HepG2 (cell line): ENCODE results near the gene KIAA1191. TPM values are rescaled to one million over a fixed set of nuclear protein-coding genes. Genes with fewer than 3 reads are reported as not detected.

ENCODE experiments used
- ATAC-seq: fragments of 200-7000 bp; cut with Tn5 transposase; 3 replicates; pipeline ENCODE4 v1.9.1; 2020; ENCODE audit warnings: mild to moderate bottlenecking, moderate library complexity
- BruUV-seq: library from RNA; stranded (reverse); fragments of 400-500 nt; replicated peaks from 2 replicates; lab custom pipeline; 2021; lab: Mats Ljungman, UMichigan
- CTCF ChIA-PET: fragments of 300-600 bp; formaldehyde crosslinking; extraction: SDS; loops from one replicate; lab custom pipeline; 2021; ENCODE audit warnings: low total read pairs, inconsistent platforms, low intra/inter-chr PET ratio; lab: Yijun Ruan, JAX
- POLR2A ChIA-PET: fragments of 350-600 bp; sonication (Branson Sonifier 250); formaldehyde crosslinking; loops from one replicate; lab custom pipeline; 2020; ENCODE audit warnings: antibody characterized with exemption, inconsistent platforms; lab: Yijun Ruan, JAX
- DNase-seq: peaks from one replicate; pipeline ENCODE4 v3.0.0-alpha.2; 2015; ENCODE audit warnings: low spot score
- FAIRE-seq: peaks from 3 replicates; lab custom pipeline; 2011; peaks lifted over from hg19 to GRCh38; lab: Jason Lieb, UNC
- H2AFZ ChIP-seq: one replicate; pipeline ENCODE4 v1.6.1; 2011; ENCODE audit warnings: low read length, inconsistent platforms
- H3K27ac ChIP-seq: fragments of 300-600 bp; 3 replicates; pipeline ENCODE4 v1.8.0; 2011; ENCODE audit warnings: mixed run types, mild to moderate bottlenecking, mixed read lengths, low read length, inconsistent platforms; ENCODE audit not compliant: insufficient read depth; ENCODE audit errors: extremely low read length
- H3K27me3 ChIP-seq, 2 experiments: fragments of 200-600 bp in 1 of 2; 2 replicates in 1 of 2; 3 replicates in 1 of 2; pipeline versions ENCODE4 v1.6.0 to v1.8.0; 2011; ENCODE audit warnings: low read length in 2 of 2, mild to moderate bottlenecking in 2 of 2, moderate library complexity in 2 of 2, inconsistent platforms in 1 of 2; ENCODE audit not compliant: insufficient read depth in 2 of 2, control insufficient read depth in 1 of 2
- H3K36me3 ChIP-seq, 2 experiments: fragments of 200-600 bp in 1 of 2; replicated peaks in 1 of 2; 2 replicates in 1 of 2; 3 replicates in 1 of 2; pipeline versions ENCODE4 v1.5.1 to v1.8.0; 2011; ENCODE audit warnings: low read length in 2 of 2, inconsistent platforms in 1 of 2; ENCODE audit not compliant: insufficient read depth in 2 of 2, control insufficient read depth in 1 of 2
- H3K4me1 ChIP-seq: 2 replicates; pipeline ENCODE4 v1.5.1; 2012; ENCODE audit warnings: low read length, inconsistent platforms; ENCODE audit not compliant: insufficient read depth
- H3K4me2 ChIP-seq: 2 replicates; pipeline ENCODE4 v1.6.0; 2011; ENCODE audit warnings: low read depth, low read length, inconsistent platforms
- H3K4me3 ChIP-seq, 3 experiments: fragments of 200-600 bp in 1 of 3; sonication (generic), shearing (Covaris generic) in 1 of 3; replicated peaks in 1 of 3; 2 replicates each; pipeline ENCODE4 v1.5.1; 2011 to 2016; ENCODE audit warnings: low read length in 3 of 3, inconsistent platforms in 2 of 3, low read depth in 2 of 3, mild to moderate bottlenecking in 2 of 3, control low read depth in 1 of 3, mixed read lengths in 1 of 3; ENCODE audit not compliant: insufficient read depth in 1 of 3
- H3K79me2 ChIP-seq: one replicate; pipeline ENCODE4 v1.6.1; 2011; ENCODE audit warnings: low read length, inconsistent platforms; ENCODE audit not compliant: insufficient read depth
- H3K9ac ChIP-seq: 2 replicates; pipeline ENCODE4 v1.6.0; 2011; ENCODE audit warnings: mild to moderate bottlenecking, low read depth, low read length, inconsistent platforms; ENCODE audit not compliant: insufficient read depth
- H3K9me3 ChIP-seq: 2 replicates; pipeline ENCODE4 v1.5.1; 2012; ENCODE audit warnings: mild to moderate bottlenecking, low read length
- H4K20me1 ChIP-seq: 2 replicates; pipeline ENCODE4 v1.6.0; 2011; ENCODE audit warnings: inconsistent platforms, mild to moderate bottlenecking, low read length, moderate library complexity; ENCODE audit not compliant: insufficient read depth
- FLYWCH1 ChIP-seq: sonication (generic); formaldehyde crosslinking; IDR thresholded peaks from 2 replicates; pipeline ENCODE4 v1.8.1; 2023; ENCODE audit warnings: mild to moderate bottlenecking, missing genetic modification reagents
- MED1 ChIP-seq: sonication (generic); formaldehyde crosslinking; IDR thresholded peaks from 2 replicates; pipeline ENCODE4 v1.4.0; 2020; ENCODE audit warnings: missing genetic modification reagents
- NFATC3 ChIP-seq: sonication (generic); formaldehyde crosslinking; IDR thresholded peaks from 2 replicates; pipeline ENCODE4 v1.5.1; 2020; ENCODE audit warnings: mild to moderate bottlenecking, missing genetic modification reagents
- PAF1 ChIP-seq: IDR thresholded peaks from 2 replicates; pipeline ENCODE4 v1.6.1; 2016; ENCODE audit warnings: missing genetic modification reagents, missing compliant biosample characterization
- PCBP2 ChIP-seq: fragments of 200-400 bp; formaldehyde crosslinking; optimal IDR thresholded peaks from 2 replicates; pipeline ENCODE3; 2018; ENCODE audit warnings: low read length, low read depth; ENCODE audit not compliant: poor library complexity, severe bottlenecking
- ZFP82 ChIP-seq: sonication (generic); formaldehyde crosslinking; IDR thresholded peaks from 2 replicates; pipeline ENCODE4 v1.5.1; 2020; ENCODE audit warnings: mild to moderate bottlenecking, missing genetic modification reagents, borderline replicate concordance
- ZMYM3 ChIP-seq: sonication (generic); formaldehyde crosslinking; IDR thresholded peaks from 2 replicates; pipeline ENCODE4 v1.5.1; 2020; ENCODE audit warnings: mild to moderate bottlenecking, missing genetic modification reagents
- ZNF230 ChIP-seq: sonication (generic); formaldehyde crosslinking; IDR thresholded peaks from 2 replicates; pipeline ENCODE4 v1.4.0; 2020; ENCODE audit warnings: mild to moderate bottlenecking, missing genetic modification reagents
- ZNF260 ChIP-seq: sonication (generic); formaldehyde crosslinking; IDR thresholded peaks from 2 replicates; pipeline ENCODE4 v1.4.0; 2020; ENCODE audit warnings: missing genetic modification reagents, low read depth, mild to moderate bottlenecking, borderline replicate concordance
- ZNF496 ChIP-seq: sonication (generic); formaldehyde crosslinking; IDR thresholded peaks from 2 replicates; pipeline ENCODE4 v1.8.1; 2023; ENCODE audit warnings: mild to moderate bottlenecking, moderate library complexity, missing genetic modification reagents; ENCODE audit not compliant: insufficient replicate concordance
- ZNF597 ChIP-seq: sonication (generic); formaldehyde crosslinking; IDR thresholded peaks from 2 replicates; pipeline ENCODE4 v1.5.0; 2020; ENCODE audit warnings: missing genetic modification reagents
- ZZZ3 ChIP-seq: sonication (generic); formaldehyde crosslinking; IDR thresholded peaks from 2 replicates; pipeline ENCODE4 v1.4.0; 2020; ENCODE audit warnings: missing genetic modification reagents, mild to moderate bottlenecking, borderline replicate concordance
- WGBS: methylation state at CpG from one replicate; pipeline ENCODE4 v1.1.6; 2017; ENCODE audit warnings: low lambda C conversion rate; 5-methylcytosine and 5-hydroxymethylcytosine counted together
- in situ Hi-C: cut with HindIII; loops from 2 replicates; pipeline ENCODE4 v1.10.0; 2017; ENCODE audit warnings: low pct_unique_long_range_greater_than_20kb; ENCODE audit not compliant: extremely low pct_ligation_motif_present
- intact Hi-C: fragments of 100-400 bp; cut with micrococcal nuclease; formaldehyde crosslinking; loops from one replicate; pipeline ENCODE4 v1.10.0; 2022; ENCODE audit not compliant: unreplicated experiment
- polyA plus RNA-seq, 8 experiments: library from polyadenylated mRNA; depleted of rRNA in 3 of 8; stranded (reverse) in 7 of 8; unstranded in 1 of 8; fragments of >200 nt; fragmentation: Illumina TruSeq in 4 of 8; extraction: Trizol in 4 of 8; gene quantifications; 2 replicates each; pipeline versions ENCODE4 v1.2.1 to v1.2.3, GENCODE V29; 2011 to 2016; ENCODE audit warnings: low read depth in 4 of 8, missing spikeins in 1 of 8, mixed read lengths in 1 of 8; ENCODE audit not compliant: insufficient read depth in 1 of 8
- total RNA-seq, 5 experiments: library from RNA; depleted of rRNA; stranded (reverse); fragments of >200 nt; fragmentation: Illumina TruSeq; extraction: Trizol; gene quantifications; 2 replicates each; pipeline ENCODE4 v1.2.3, GENCODE V29; 2016; ENCODE audit warnings: low read depth in 1 of 5
- TF ChIP-seq, protein P1 (sequence below): IDR thresholded peaks from 2 replicates; pipeline ENCODE4 v1.6.1; 2016; ENCODE audit warnings: low read depth, missing genetic modification reagents, missing compliant biosample characterization
- TF ChIP-seq, protein P2 (sequence below): sonication (generic); formaldehyde crosslinking; IDR thresholded peaks from 2 replicates; pipeline ENCODE4 v1.5.1; 2020; ENCODE audit warnings: missing genetic modification reagents, mild to moderate bottlenecking, borderline replicate concordance

Gene KIAA1191
- total and polyA plus RNA-seq, 2 of the 13 experiments (the other 11 are each of a cell fraction or from before 2014, with no cell fraction given), result 63.6 to 103 TPM

GRCh38 chr5:176391999-176392398 is 30.4 kb upstream of the KIAA1191 start:
- Histone ChIP-seq H3K27ac (no peak overlapping the region), H3K27me3 (no peaks in the 10 kb centered on the region; a peak in 1 of 5 replicates), H3K4me2 (no peak overlapping the region), H3K4me3 (no peak overlapping the region), H3K9me3 (no peaks in the 10 kb centered on the region), H2AFZ (no peak overlapping the region), H3K9ac (no peak overlapping the region), H3K79me2 (peaks cover 20% of the 10 kb centered on the region), H3K4me1 (peaks cover 17% of the 10 kb centered on the region), H3K36me3 (peaks cover 2 to 6% of the 10 kb centered on the region in 2 experiments; a peak in 2 of 5 replicates), H4K20me1 (no peaks in the 10 kb centered on the region; the same call in 1 of the 2 replicates)
- in situ Hi-C loops, result no loop called here
- intact Hi-C loops, result no loop called here
- no peak for DNase-seq
- ChIA-PET CTCF (no interaction called here), POLR2A (no interaction called here)
- WGBS, result 93% methylated on average over 3 of the region's 4 CpGs
- no peak for ATAC-seq
- FAIRE-seq, result no peak
- no TSS peak for BruUV-seq
- TF ChIP-seq FLYWCH1 (CRISPR knock-in tag) (no peak), ZMYM3 (CRISPR knock-in tag) (no peak), ZNF496 (CRISPR knock-in tag) (no peak), ZNF260 (no peak), ZNF230 (CRISPR knock-in tag) (no peak), PCBP2 (no peak), ZNF597 (no peak), NFATC3 (CRISPR knock-in tag) (no peak), MED1 (CRISPR knock-in tag) (no peak), ZZZ3 (CRISPR knock-in tag) (no peak), ZFP82 (CRISPR knock-in tag) (no peak), PAF1 (CRISPR knock-in tag) (no peak)
- TF ChIP-seq, protein P1, sequence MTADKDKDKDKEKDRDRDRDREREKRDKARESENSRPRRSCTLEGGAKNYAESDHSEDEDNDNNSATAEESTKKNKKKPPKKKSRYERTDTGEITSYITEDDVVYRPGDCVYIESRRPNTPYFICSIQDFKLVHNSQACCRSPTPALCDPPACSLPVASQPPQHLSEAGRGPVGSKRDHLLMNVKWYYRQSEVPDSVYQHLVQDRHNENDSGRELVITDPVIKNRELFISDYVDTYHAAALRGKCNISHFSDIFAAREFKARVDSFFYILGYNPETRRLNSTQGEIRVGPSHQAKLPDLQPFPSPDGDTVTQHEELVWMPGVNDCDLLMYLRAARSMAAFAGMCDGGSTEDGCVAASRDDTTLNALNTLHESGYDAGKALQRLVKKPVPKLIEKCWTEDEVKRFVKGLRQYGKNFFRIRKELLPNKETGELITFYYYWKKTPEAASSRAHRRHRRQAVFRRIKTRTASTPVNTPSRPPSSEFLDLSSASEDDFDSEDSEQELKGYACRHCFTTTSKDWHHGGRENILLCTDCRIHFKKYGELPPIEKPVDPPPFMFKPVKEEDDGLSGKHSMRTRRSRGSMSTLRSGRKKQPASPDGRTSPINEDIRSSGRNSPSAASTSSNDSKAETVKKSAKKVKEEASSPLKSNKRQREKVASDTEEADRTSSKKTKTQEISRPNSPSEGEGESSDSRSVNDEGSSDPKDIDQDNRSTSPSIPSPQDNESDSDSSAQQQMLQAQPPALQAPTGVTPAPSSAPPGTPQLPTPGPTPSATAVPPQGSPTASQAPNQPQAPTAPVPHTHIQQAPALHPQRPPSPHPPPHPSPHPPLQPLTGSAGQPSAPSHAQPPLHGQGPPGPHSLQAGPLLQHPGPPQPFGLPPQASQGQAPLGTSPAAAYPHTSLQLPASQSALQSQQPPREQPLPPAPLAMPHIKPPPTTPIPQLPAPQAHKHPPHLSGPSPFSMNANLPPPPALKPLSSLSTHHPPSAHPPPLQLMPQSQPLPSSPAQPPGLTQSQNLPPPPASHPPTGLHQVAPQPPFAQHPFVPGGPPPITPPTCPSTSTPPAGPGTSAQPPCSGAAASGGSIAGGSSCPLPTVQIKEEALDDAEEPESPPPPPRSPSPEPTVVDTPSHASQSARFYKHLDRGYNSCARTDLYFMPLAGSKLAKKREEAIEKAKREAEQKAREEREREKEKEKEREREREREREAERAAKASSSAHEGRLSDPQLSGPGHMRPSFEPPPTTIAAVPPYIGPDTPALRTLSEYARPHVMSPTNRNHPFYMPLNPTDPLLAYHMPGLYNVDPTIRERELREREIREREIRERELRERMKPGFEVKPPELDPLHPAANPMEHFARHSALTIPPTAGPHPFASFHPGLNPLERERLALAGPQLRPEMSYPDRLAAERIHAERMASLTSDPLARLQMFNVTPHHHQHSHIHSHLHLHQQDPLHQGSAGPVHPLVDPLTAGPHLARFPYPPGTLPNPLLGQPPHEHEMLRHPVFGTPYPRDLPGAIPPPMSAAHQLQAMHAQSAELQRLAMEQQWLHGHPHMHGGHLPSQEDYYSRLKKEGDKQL (CRISPR knock-in tag), result no peak
- TF ChIP-seq, protein P2, sequence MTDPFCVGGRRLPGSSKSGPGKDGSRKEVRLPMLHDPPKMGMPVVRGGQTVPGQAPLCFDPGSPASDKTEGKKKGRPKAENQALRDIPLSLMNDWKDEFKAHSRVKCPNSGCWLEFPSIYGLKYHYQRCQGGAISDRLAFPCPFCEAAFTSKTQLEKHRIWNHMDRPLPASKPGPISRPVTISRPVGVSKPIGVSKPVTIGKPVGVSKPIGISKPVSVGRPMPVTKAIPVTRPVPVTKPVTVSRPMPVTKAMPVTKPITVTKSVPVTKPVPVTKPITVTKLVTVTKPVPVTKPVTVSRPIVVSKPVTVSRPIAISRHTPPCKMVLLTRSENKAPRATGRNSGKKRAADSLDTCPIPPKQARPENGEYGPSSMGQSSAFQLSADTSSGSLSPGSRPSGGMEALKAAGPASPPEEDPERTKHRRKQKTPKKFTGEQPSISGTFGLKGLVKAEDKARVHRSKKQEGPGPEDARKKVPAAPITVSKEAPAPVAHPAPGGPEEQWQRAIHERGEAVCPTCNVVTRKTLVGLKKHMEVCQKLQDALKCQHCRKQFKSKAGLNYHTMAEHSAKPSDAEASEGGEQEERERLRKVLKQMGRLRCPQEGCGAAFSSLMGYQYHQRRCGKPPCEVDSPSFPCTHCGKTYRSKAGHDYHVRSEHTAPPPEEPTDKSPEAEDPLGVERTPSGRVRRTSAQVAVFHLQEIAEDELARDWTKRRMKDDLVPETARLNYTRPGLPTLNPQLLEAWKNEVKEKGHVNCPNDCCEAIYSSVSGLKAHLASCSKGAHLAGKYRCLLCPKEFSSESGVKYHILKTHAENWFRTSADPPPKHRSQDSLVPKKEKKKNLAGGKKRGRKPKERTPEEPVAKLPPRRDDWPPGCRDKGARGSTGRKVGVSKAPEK (CRISPR knock-in tag), result no peak
